Daoy (cell line): ENCODE results near the gene SMOC1. TPM values are rescaled to one million over a fixed set of nuclear protein-coding genes. Genes with fewer than 3 reads are reported as not detected.
A peak's percentile ranks its signal among the peaks of the same experiment; 100 is the strongest.

Experiments
- DNase-seq: peaks from one replicate; pipeline ENCODE4 v3.0.0-alpha.2; 2015; ENCODE audit warnings: low read depth
- total RNA-seq: library from RNA; depleted of rRNA; stranded (reverse); fragments of >200 nt; shearing (Covaris generic); gene quantifications from 2 replicates; pipeline ENCODE4 v1.2.3, GENCODE V29; 2014

Gene SMOC1
- total RNA-seq, 1 experiment from 2014 or later = 5.9 TPM

GRCh38 chr14:69941768-69942742 is 62.8 kb downstream of the SMOC1 start:
- DNase-seq = no peak

GRCh38 chr14:69943084-69943780 is 64.0 kb downstream of the SMOC1 start:
- DNase-seq = no peak

- DNase-seq = no peak
Observed at GRCh38 chr14:69945347-69945746, 66.1 kb downstream of the SMOC1 start.

GRCh38 chr14:69945912-69946311 is 66.7 kb downstream of the SMOC1 start:
- DNase-seq = peak; percentile 33

GRCh38 chr14:69948351-69948750 is 69.1 kb downstream of the SMOC1 start:
- DNase-seq = no peak

GRCh38 chr14:69951263-69951662 is 72.0 kb downstream of the SMOC1 start:
- DNase-seq = no peak

GRCh38 chr14:69951935-69952334 is 72.7 kb downstream of the SMOC1 start:
- no peak for DNase-seq

GRCh38 chr14:69953266-69953915 is 74.2 kb downstream of the SMOC1 start:
- DNase-seq = no peak

GRCh38 chr14:69955855-69956845 is 76.9 kb downstream of the SMOC1 start:
- no peak for DNase-seq

- DNase-seq = no peak
Observed at GRCh38 chr14:69956970-69957369, 77.8 kb downstream of the SMOC1 start.

GRCh38 chr14:69957986-69958385 is 78.8 kb downstream of the SMOC1 start:
- DNase-seq = no peak

- no peak for DNase-seq
Observed at GRCh38 chr14:69959136-69959535, 79.9 kb downstream of the SMOC1 start.

- DNase-seq = no peak
Observed at GRCh38 chr14:69960296-69960695, 81.1 kb downstream of the SMOC1 start.

- no peak for DNase-seq
Observed at GRCh38 chr14:69963966-69964365, 84.8 kb downstream of the SMOC1 start.

GRCh38 chr14:69964841-69965240 is 85.6 kb downstream of the SMOC1 start:
- no peak for DNase-seq

- DNase-seq = no peak
Observed at GRCh38 chr14:69968132-69968531, 88.9 kb downstream of the SMOC1 start.

GRCh38 chr14:69968681-69969080 is 89.5 kb downstream of the SMOC1 start:
- DNase-seq = no peak

GRCh38 chr14:69972755-69973154 is 93.5 kb downstream of the SMOC1 start:
- DNase-seq = no peak

GRCh38 chr14:69973846-69974245 is 94.6 kb downstream of the SMOC1 start:
- DNase-seq = no peak

- DNase-seq = no peak
Observed at GRCh38 chr14:69979882-69980281, 100.7 kb downstream of the SMOC1 start.
